Thyroid gland (tissue), 4 donors: Measurements from ENCODE around the gene CCDC50.

ENCODE experiments used
- CTCF ChIP-seq, 6 experiments: fragments of 200-600 bp in 3 of 6; fragments of 450-650 bp in 3 of 6; sonication (generic) in 3 of 6; IDR thresholded peaks; one replicate each; pipeline ENCODE4 v1.5.1; 2016 to 2019; ENCODE audit warnings: antibody characterized with exemption in 6 of 6, mild to moderate bottlenecking in 2 of 6, inconsistent platforms in 1 of 6, moderate library complexity in 1 of 6
- POLR2A ChIP-seq, 2 donors: fragments of 450-650 bp; IDR thresholded peaks; one replicate each; pipeline ENCODE4 v1.6.1; 2017; ENCODE audit warnings: antibody characterized with exemption in 2 of 2, mild to moderate bottlenecking in 2 of 2, moderate library complexity in 1 of 2

GRCh38 chr3:191414286-191414685 is 85.1 kb downstream of the CCDC50 start:
- TF ChIP-seq CTCF (IDR thresholded peaks at IDR 0.05) (no peak), POLR2A (IDR thresholded peaks at IDR 0.05) (no peak)
